Amniotic epithelial cell (primary cell): ENCODE results near the gene LLPH.
A peak's percentile ranks its signal among the peaks of the same experiment; 100 is the strongest.
"Not testable (repeated sequence)": the region's sequence is repeated elsewhere in the genome, so short reads cannot be mapped to it uniquely, and the experiment has no call there.

Experiments used
- DNase-seq: peaks from one replicate; pipeline ENCODE4 v3.0.0-alpha.2; 2010; ENCODE audit warnings: low read depth

Gene LLPH

GRCh38 chr12:66130267-66131066 is at the start of gene LLPH:
Gene LLPH (minus strand): TSS chr12:66130750. CDS start chr12:66129106, 1,644 bp downstream.
- DNase-seq: peak; percentile 84

GRCh38 chr12:66176105-66176900 is 45.8 kb upstream of the LLPH start:
- peak; percentile 80 for DNase-seq

DNA sequence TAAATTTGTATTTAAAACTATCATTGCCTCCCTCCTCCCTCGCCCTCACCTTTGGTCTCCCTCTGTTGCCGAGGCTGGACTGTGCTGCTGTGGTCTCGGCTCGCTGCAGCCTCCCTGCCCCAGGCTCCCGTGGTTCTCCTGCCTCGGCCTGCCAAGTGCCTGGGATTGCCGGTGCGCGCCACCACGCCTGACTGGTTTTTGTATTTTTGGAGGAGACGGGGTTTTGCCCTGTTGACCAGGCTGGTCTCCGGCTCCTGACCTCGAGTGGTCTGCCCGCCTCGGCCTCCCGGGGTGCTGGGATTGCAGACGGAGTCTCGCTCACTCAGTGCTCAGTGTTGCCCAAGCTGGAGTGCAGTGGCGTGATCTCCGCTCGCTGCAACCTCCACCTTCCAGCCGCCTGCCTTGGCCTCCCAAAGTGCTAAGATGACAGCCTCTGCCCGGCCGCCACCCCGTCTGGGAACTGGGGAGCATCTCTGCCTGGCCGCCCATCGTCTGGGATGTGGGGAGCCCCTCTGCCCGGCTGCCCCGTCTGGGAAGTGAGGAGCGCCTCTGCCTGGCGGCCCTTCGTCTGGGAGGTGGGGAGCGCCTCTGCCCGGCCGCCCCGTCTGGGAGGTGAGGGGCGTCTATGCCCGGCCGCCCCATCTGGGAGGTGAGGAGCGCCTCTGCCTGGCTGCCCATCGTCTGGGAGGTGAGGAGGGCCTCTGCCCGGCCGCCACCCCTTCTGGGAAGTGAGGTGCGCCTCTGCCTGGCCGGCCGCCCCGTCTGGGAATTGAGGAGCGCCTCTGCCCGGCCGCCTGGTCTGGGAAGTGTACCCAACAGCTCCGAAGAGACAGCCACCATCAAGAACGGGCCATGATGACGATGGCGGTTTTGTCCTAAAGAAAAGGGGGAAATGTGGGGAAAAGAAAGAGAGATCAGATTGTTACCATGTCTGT is 44.1 kb upstream of the LLPH start:
- not testable (repeated sequence) for DNase-seq

DNA sequence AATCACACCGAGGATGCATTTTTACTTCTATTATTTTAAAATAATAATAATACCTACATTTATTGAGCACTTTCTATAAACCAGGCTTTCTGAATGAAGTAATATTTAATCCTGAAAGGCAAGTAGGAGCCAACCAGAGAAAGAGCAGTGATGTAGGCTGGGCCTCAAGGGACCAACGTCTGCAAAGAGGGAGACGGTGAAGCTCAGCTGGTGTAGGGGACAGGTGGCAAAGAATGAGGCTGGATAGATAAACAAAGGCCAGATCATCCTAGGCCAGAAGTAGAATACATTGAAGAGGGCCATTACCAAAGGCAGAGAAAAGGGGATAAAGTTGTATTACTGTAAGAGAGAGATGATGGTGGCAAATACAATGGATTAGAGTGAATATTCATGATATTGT is 40.1 kb upstream of the LLPH start:
- no peak for DNase-seq

GRCh38 chr12:66169221-66170170 is 38.9 kb upstream of the LLPH start, which contains the start of gene TMBIM4:
Gene TMBIM4 (minus strand): TSS chr12:66169996. CDS start chr12:66169951, 45 bp downstream.
- peak; percentile 97 for DNase-seq

DNA sequence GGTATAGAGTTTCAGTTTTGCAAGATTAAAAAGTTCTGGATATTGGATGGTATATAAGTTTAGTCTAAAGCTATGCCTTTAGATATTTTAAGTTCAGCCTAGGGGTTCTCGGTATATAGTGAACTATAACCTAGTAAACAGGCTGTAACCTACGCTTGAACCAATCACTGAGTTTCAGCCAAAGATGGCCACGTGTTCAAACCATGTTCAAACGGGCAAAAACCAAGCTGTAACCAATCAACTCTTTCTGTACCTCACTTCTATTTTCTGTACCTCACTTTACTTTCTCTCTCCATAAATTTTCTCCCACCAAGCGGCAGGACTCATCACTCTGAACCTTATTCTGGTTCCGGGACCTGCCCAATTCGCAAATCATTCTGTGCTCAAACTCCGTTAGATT is 37.9 kb upstream of the LLPH start:
- no peak for DNase-seq

- no peak for DNase-seq
Measured at GRCh38 chr12:66166561-66166960, 36.0 kb upstream of the LLPH start.

DNA sequence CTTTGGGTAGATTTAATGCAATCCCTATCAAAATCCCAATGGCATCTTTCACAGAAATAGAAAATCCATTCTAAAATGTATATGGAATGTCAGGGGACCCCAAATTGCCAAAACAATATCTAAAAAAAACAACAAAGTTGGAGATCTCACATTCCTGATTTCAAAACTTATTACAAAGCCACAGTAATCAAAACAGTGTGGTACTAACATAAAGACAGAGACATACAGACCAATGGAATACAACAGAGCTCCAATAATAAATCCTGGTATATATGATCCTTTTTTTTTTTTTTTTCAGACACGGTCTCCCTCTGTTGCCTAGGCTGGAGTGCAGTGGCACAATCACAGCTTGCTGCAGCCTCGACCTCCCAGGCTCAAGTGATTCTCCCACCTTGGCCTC is 34.6 kb upstream of the LLPH start:
- DNase-seq: no peak

- DNase-seq: peak; percentile 96
Measured at GRCh38 chr12:66164349-66164821, 33.8 kb upstream of the LLPH start.

DNA sequence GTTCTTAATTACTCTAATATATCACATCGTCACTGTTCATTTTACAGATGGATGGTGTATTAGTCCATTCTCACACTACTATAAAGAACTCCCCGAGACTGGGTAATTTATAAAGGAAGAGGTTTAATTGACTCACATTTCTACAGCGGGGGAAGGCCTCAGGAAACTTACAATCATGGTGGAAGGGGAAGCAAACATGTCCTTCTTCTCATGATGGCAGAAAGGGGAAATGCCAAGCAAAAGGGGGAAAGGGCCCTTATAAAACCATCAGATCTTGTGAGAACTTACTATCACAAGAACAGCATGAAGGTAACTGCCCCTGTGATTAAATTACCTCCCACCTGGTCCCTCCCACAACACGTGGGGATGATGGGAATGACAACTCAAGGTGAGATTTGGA is 32.7 kb upstream of the LLPH start:
- no peak for DNase-seq

GRCh38 chr12:66162701-66163100 is 32.2 kb upstream of the LLPH start:
- no peak for DNase-seq

DNA sequence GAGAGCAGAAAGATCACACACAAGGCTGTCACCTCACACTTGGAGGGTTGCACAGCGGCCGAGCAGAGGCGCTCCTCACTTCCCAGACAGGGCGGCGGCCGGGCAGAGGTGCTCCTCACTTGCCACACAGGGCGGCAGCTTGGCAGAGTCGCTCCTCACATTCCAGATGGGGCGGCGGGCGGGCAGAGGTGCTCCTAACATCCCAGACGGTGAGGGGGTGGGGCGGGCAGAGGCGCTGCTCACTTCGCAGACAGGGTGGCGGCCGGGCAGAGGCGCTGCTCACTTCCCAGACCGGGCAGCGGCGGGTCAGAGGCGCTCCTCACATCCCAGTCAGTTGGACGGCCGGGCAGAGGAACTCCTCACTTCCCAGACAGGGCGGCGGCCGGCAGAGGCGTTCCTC is 30.2 kb upstream of the LLPH start:
- no peak for DNase-seq

- no peak for DNase-seq
Measured at GRCh38 chr12:66159123-66159522, 28.6 kb upstream of the LLPH start.

GRCh38 chr12:66156654-66157053 is 26.1 kb upstream of the LLPH start:
- DNase-seq: peak; percentile 54

GRCh38 chr12:66154776-66155175 is 24.2 kb upstream of the LLPH start:
- peak; percentile 33 for DNase-seq

DNA sequence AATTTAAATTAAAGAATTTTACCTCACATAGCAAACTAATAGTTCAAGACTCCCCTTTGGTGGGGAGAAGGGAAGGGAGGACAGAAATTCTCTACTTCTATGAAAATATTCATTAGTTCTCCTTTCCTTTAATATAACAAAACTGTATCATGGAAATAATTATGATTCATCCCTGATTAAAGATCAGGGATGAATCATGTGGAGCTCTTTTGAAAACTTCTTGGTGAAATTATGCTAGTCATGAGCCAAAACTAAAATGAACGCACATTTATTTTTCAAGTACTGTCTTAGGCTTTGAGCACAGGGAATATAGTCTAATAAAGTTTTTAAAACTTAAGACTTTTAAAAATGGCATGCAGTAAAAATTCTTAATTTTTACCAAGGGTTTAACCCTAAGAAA is 22.2 kb upstream of the LLPH start:
- peak; percentile 53 for DNase-seq

- no peak for DNase-seq
Measured at GRCh38 chr12:66149702-66150398, 19.3 kb upstream of the LLPH start.

DNA sequence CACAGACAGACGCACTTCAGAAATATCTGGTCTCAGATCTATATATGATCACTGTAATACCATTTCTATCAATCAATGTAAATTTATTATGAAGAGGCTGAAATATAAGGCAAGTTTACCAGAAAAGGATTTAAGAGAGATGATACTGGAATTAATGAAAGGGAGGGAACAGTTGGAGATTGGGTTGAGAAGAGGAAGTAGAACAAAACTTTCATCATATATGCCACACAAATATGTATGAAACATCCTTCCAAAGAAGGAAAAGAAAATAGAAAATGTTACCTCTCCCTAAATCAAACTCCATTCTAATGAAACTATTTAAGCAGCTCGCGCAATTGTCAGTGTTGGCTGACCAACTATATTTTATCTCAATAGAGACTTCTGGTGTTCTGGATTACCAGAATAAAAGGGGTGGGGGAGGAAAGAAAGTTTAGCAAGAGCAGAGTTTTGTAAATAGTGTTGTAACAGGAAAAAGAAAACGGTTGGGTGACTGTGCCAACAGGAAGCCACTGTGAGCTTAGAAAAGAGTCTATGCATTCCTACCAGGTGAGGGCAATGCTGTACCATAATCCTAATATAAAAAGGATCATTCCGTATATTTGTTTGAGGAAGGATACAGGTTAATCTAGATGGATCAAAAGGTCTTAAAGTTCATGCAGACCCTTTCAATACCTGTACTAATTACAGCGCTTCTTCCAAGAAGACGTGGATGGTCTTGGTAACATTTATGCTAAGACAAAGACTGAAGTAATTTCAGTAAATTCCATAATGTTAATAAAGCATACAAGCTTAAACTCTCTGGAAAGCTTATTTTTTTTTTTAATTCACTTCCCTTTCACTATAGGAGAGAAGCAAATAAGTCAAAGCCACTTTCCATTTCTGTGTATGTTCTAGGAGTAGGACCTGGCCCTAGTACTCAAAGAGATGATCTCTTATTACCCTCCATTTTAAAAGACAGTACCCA is 14.5 kb upstream of the LLPH start:
- peak; percentile 92 for DNase-seq

GRCh38 chr12:66143868-66144267 is 13.3 kb upstream of the LLPH start:
- no peak for DNase-seq
